Neural cell (in vitro differentiated cells): ENCODE measurements around the gene ETF1. TPM values are rescaled to one million over a fixed set of nuclear protein-coding genes. Genes with fewer than 3 reads are reported as not detected.

Experiments
- H2AFZ ChIP-seq: fragments of 200-600, 300-800 bp; sonication (generic), shearing (Covaris generic); 2 replicates; pipeline ENCODE4 v1.6.0; 2014; ENCODE audit warnings: low read depth, mild to moderate bottlenecking, antibody characterized with exemption, low read length, moderate library complexity
- H3F3A ChIP-seq: fragments of 200-600 bp; shearing (Covaris generic); 2 replicates; pipeline ENCODE4 v1.6.1; 2016; ENCODE audit warnings: mild to moderate bottlenecking, moderate library complexity, mixed read lengths, antibody characterized with exemption, low read length; ENCODE audit not compliant: insufficient read depth, poor library complexity, severe bottlenecking
- H3K27ac ChIP-seq: fragments of 200-600, 300-800 bp; sonication (generic), shearing (Covaris generic); 2 replicates; pipeline ENCODE4 v1.5.1; 2014; ENCODE audit warnings: mild to moderate bottlenecking, low read length, moderate library complexity
- H3K27me3 ChIP-seq: fragments of 300-800, 200-600 bp; sonication (generic), shearing (Covaris generic); 2 replicates; pipeline ENCODE4 v1.6.0; 2014; ENCODE audit warnings: mild to moderate bottlenecking, low read depth, low read length, moderate library complexity; ENCODE audit not compliant: insufficient read depth
- H3K36me3 ChIP-seq: fragments of 300-800, 200-600 bp; sonication (generic), shearing (Covaris generic); 2 replicates; pipeline ENCODE4 v1.5.1; 2014; ENCODE audit warnings: mild to moderate bottlenecking, antibody characterized with exemption, low read length, moderate library complexity; ENCODE audit not compliant: insufficient read depth
- H3K4me2 ChIP-seq: fragments of 300-800, 200-600 bp; sonication (generic), shearing (Covaris generic); 2 replicates; pipeline ENCODE4 v1.6.0; 2014; ENCODE audit warnings: mild to moderate bottlenecking, low read length
- H3K4me3 ChIP-seq: fragments of 300-800, 200-600 bp; sonication (generic), shearing (Covaris generic); 2 replicates; pipeline ENCODE4 v1.5.1; 2014; ENCODE audit warnings: mild to moderate bottlenecking, low read length, moderate library complexity
- H3K79me2 ChIP-seq: fragments of 200-600 bp; shearing (Covaris generic); replicated peaks from 2 replicates; pipeline ENCODE4 v1.6.0; 2014; ENCODE audit warnings: mild to moderate bottlenecking, low read length, moderate library complexity; ENCODE audit not compliant: insufficient read depth
- H3K9ac ChIP-seq: fragments of 300-800, 200-600 bp; sonication (generic), shearing (Covaris generic); 2 replicates; pipeline ENCODE4 v1.6.1; 2016; ENCODE audit warnings: mild to moderate bottlenecking, low read length, mixed read lengths
- H3K9me2 ChIP-seq: fragments of 200-600 bp; shearing (Covaris generic); 2 replicates; pipeline ENCODE4 v1.6.1; 2016; ENCODE audit warnings: mild to moderate bottlenecking, low read length, mixed read lengths; ENCODE audit not compliant: insufficient read depth
- H3K9me3 ChIP-seq: fragments of 200-600, 300-800 bp; sonication (generic), shearing (Covaris generic); 2 replicates; pipeline ENCODE4 v1.6.1; 2016; ENCODE audit warnings: mild to moderate bottlenecking, mixed run types, low read length, moderate library complexity, mixed read lengths
- H4K20me1 ChIP-seq: fragments of 200-600 bp; shearing (Covaris generic); 2 replicates; pipeline ENCODE4 v1.6.1; 2016; ENCODE audit warnings: mild to moderate bottlenecking, mixed run types; ENCODE audit not compliant: insufficient read depth
- CTCF ChIP-seq: fragments of 450-650 bp; IDR thresholded peaks from 2 replicates; pipeline ENCODE4 v1.5.1; 2014; ENCODE audit warnings: antibody characterized with exemption, mild to moderate bottlenecking, moderate library complexity; ENCODE audit not compliant: poor library complexity, severe bottlenecking
- EP300 ChIP-seq: fragments of 450-650 bp; conservative IDR thresholded peaks from 2 replicates; pipeline ENCODE4 v1.6.1; 2014; ENCODE audit warnings: antibody characterized with exemption, mild to moderate bottlenecking, moderate library complexity; ENCODE audit not compliant: poor library complexity, severe bottlenecking
- EZH2 ChIP-seq: fragments of 200-600, 300-800 bp; shearing (Covaris generic), sonication (generic); IDR thresholded peaks from 2 replicates; pipeline ENCODE4 v1.6.1; 2014; ENCODE audit warnings: antibody characterized with exemption, low read length, borderline replicate concordance, mild to moderate bottlenecking; ENCODE audit not compliant: insufficient read depth, poor library complexity, severe bottlenecking
- MXI1 ChIP-seq: fragments of 450-650 bp; conservative IDR thresholded peaks from 2 replicates; pipeline ENCODE4 v1.6.1; 2014; ENCODE audit warnings: antibody characterized with exemption, mild to moderate bottlenecking; ENCODE audit not compliant: poor library complexity, severe bottlenecking
- POLR2AphosphoS5 ChIP-seq: IDR thresholded peaks from 2 replicates; pipeline ENCODE4 v1.6.1; 2012
- RAD21 ChIP-seq: fragments of 450-650 bp; conservative IDR thresholded peaks from 2 replicates; pipeline ENCODE4 v1.6.1; 2014; ENCODE audit warnings: antibody characterized with exemption, mild to moderate bottlenecking, moderate library complexity
- REST ChIP-seq: IDR thresholded peaks from 2 replicates; pipeline ENCODE4 v1.6.1; 2012; ENCODE audit warnings: borderline replicate concordance
- SMC3 ChIP-seq: fragments of 450-650 bp; conservative IDR thresholded peaks from 2 replicates; pipeline ENCODE4 v1.6.1; 2014; ENCODE audit warnings: antibody characterized with exemption, mild to moderate bottlenecking, moderate library complexity; ENCODE audit not compliant: poor library complexity
- TAF1 ChIP-seq: IDR thresholded peaks from 2 replicates; pipeline ENCODE4 v1.6.1; 2012; ENCODE audit warnings: low read depth
- polyA plus RNA-seq: library from polyadenylated mRNA; depleted of rRNA; stranded (reverse); fragments of >200 nt; gene quantifications from 2 replicates; pipeline ENCODE4 v1.2.3, GENCODE V29; 2014

The ETF1 gene
- polyA plus RNA-seq, 1 donor from 2014 or later: 62.1 TPM

GRCh38 chr5:138461343-138462125, 81.5 kb downstream of the ETF1 start:
- H3K9ac ChIP-seq: no peak overlapping the region

More at GRCh38 chr5:138461343-138462125, 81.5 kb downstream of the ETF1 start:
- Histone ChIP-seq H3K79me2 (no peaks in the 10 kb centered on the region), H3F3A (no peaks in the 10 kb centered on the region), H3K9me3 (no peaks in the 10 kb centered on the region), H4K20me1 (peaks cover 4% of the 10 kb centered on the region), H3K36me3 (no peaks in the 10 kb centered on the region), H3K27me3 (peaks cover 9% of the 10 kb centered on the region), H3K27ac (no peak overlapping the region), H3K9me2 (no peaks in the 10 kb centered on the region), H3K4me3 (no peak overlapping the region), H2AFZ (no peak overlapping the region), H3K4me2 (no peak overlapping the region)
- no peak for TF ChIP-seq EP300
- TF ChIP-seq EZH2: no peak
- no peak for TF ChIP-seq RAD21
- no peak for TF ChIP-seq CTCF
- no peak for TF ChIP-seq POLR2AphosphoS5
- TF ChIP-seq TAF1: no peak
- TF ChIP-seq REST: no peak
- TF ChIP-seq SMC3: no peak
- no peak for TF ChIP-seq MXI1
